HepG2 (cell line): ENCODE measurements around the gene ADCY6. TPM values are rescaled to one million over a fixed set of nuclear protein-coding genes. Genes with fewer than 3 reads are reported as not detected.

Source experiments
- ATAC-seq: fragments of 200-7000 bp; cut with Tn5 transposase; 3 replicates; pipeline ENCODE4 v1.9.1; 2020; ENCODE audit warnings: mild to moderate bottlenecking, moderate library complexity
- BruUV-seq: library from RNA; stranded (reverse); fragments of 400-500 nt; replicated peaks from 2 replicates; lab custom pipeline; 2021; lab: Mats Ljungman, UMichigan
- CTCF ChIA-PET: fragments of 300-600 bp; formaldehyde crosslinking; extraction: SDS; loops from one replicate; lab custom pipeline; 2021; ENCODE audit warnings: low total read pairs, inconsistent platforms, low intra/inter-chr PET ratio; lab: Yijun Ruan, JAX
- POLR2A ChIA-PET: fragments of 350-600 bp; sonication (Branson Sonifier 250); formaldehyde crosslinking; loops from one replicate; lab custom pipeline; 2020; ENCODE audit warnings: antibody characterized with exemption, inconsistent platforms; lab: Yijun Ruan, JAX
- DNase-seq: peaks from one replicate; pipeline ENCODE4 v3.0.0-alpha.2; 2015; ENCODE audit warnings: low spot score
- FAIRE-seq: peaks from 3 replicates; lab custom pipeline; 2011; peaks lifted over from hg19 to GRCh38; lab: Jason Lieb, UNC
- H2AFZ ChIP-seq: one replicate; pipeline ENCODE4 v1.6.1; 2011; ENCODE audit warnings: low read length, inconsistent platforms
- H3K27ac ChIP-seq: fragments of 300-600 bp; 3 replicates; pipeline ENCODE4 v1.8.0; 2011; ENCODE audit warnings: mixed run types, mild to moderate bottlenecking, mixed read lengths, low read length, inconsistent platforms; ENCODE audit not compliant: insufficient read depth; ENCODE audit errors: extremely low read length
- H3K27me3 ChIP-seq, 2 experiments: fragments of 200-600 bp in 1 of 2; 2 replicates in 1 of 2; 3 replicates in 1 of 2; pipeline versions ENCODE4 v1.6.0 to v1.8.0; 2011; ENCODE audit warnings: low read length in 2 of 2, mild to moderate bottlenecking in 2 of 2, moderate library complexity in 2 of 2, inconsistent platforms in 1 of 2; ENCODE audit not compliant: insufficient read depth in 2 of 2, control insufficient read depth in 1 of 2
- H3K36me3 ChIP-seq, 2 experiments: fragments of 200-600 bp in 1 of 2; replicated peaks in 1 of 2; 2 replicates in 1 of 2; 3 replicates in 1 of 2; pipeline versions ENCODE4 v1.5.1 to v1.8.0; 2011; ENCODE audit warnings: low read length in 2 of 2, inconsistent platforms in 1 of 2; ENCODE audit not compliant: insufficient read depth in 2 of 2, control insufficient read depth in 1 of 2
- H3K4me1 ChIP-seq: 2 replicates; pipeline ENCODE4 v1.5.1; 2012; ENCODE audit warnings: low read length, inconsistent platforms; ENCODE audit not compliant: insufficient read depth
- H3K4me2 ChIP-seq: 2 replicates; pipeline ENCODE4 v1.6.0; 2011; ENCODE audit warnings: low read depth, low read length, inconsistent platforms
- H3K4me3 ChIP-seq, 3 experiments: fragments of 200-600 bp in 1 of 3; sonication (generic), shearing (Covaris generic) in 1 of 3; replicated peaks in 1 of 3; 2 replicates each; pipeline ENCODE4 v1.5.1; 2011 to 2016; ENCODE audit warnings: low read length in 3 of 3, inconsistent platforms in 2 of 3, low read depth in 2 of 3, mild to moderate bottlenecking in 2 of 3, control low read depth in 1 of 3, mixed read lengths in 1 of 3; ENCODE audit not compliant: insufficient read depth in 1 of 3
- H3K79me2 ChIP-seq: one replicate; pipeline ENCODE4 v1.6.1; 2011; ENCODE audit warnings: low read length, inconsistent platforms; ENCODE audit not compliant: insufficient read depth
- H3K9ac ChIP-seq: 2 replicates; pipeline ENCODE4 v1.6.0; 2011; ENCODE audit warnings: mild to moderate bottlenecking, low read depth, low read length, inconsistent platforms; ENCODE audit not compliant: insufficient read depth
- H3K9me3 ChIP-seq: 2 replicates; pipeline ENCODE4 v1.5.1; 2012; ENCODE audit warnings: mild to moderate bottlenecking, low read length
- H4K20me1 ChIP-seq: 2 replicates; pipeline ENCODE4 v1.6.0; 2011; ENCODE audit warnings: inconsistent platforms, mild to moderate bottlenecking, low read length, moderate library complexity; ENCODE audit not compliant: insufficient read depth
- EED ChIP-seq: sonication (generic); formaldehyde crosslinking; IDR thresholded peaks from 2 replicates; pipeline ENCODE4 v1.5.0; 2020; ENCODE audit warnings: mild to moderate bottlenecking, missing genetic modification reagents
- HDAC1 ChIP-seq: sonication (generic); formaldehyde crosslinking; IDR thresholded peaks from 2 replicates; pipeline ENCODE4 v1.5.1; 2020; ENCODE audit warnings: mild to moderate bottlenecking, missing genetic modification reagents
- ZNF260 ChIP-seq: sonication (generic); formaldehyde crosslinking; IDR thresholded peaks from 2 replicates; pipeline ENCODE4 v1.4.0; 2020; ENCODE audit warnings: missing genetic modification reagents, low read depth, mild to moderate bottlenecking, borderline replicate concordance
- ZNF616 ChIP-seq: sonication (generic); formaldehyde crosslinking; IDR thresholded peaks from 2 replicates; pipeline ENCODE4 v1.5.0; 2020; ENCODE audit warnings: low read depth, mild to moderate bottlenecking, missing genetic modification reagents
- WGBS: methylation state at CpG from one replicate; pipeline ENCODE4 v1.1.6; 2017; ENCODE audit warnings: low lambda C conversion rate; 5-methylcytosine and 5-hydroxymethylcytosine counted together
- in situ Hi-C: cut with HindIII; loops from 2 replicates; pipeline ENCODE4 v1.10.0; 2017; ENCODE audit warnings: low pct_unique_long_range_greater_than_20kb; ENCODE audit not compliant: extremely low pct_ligation_motif_present
- intact Hi-C: fragments of 100-400 bp; cut with micrococcal nuclease; formaldehyde crosslinking; loops from one replicate; pipeline ENCODE4 v1.10.0; 2022; ENCODE audit not compliant: unreplicated experiment
- polyA plus RNA-seq, 8 experiments: library from polyadenylated mRNA; depleted of rRNA in 3 of 8; stranded (reverse) in 7 of 8; unstranded in 1 of 8; fragments of >200 nt; fragmentation: Illumina TruSeq in 4 of 8; extraction: Trizol in 4 of 8; gene quantifications; 2 replicates each; pipeline versions ENCODE4 v1.2.1 to v1.2.3, GENCODE V29; 2011 to 2016; ENCODE audit warnings: low read depth in 4 of 8, missing spikeins in 1 of 8, mixed read lengths in 1 of 8; ENCODE audit not compliant: insufficient read depth in 1 of 8
- total RNA-seq, 5 experiments: library from RNA; depleted of rRNA; stranded (reverse); fragments of >200 nt; fragmentation: Illumina TruSeq; extraction: Trizol; gene quantifications; 2 replicates each; pipeline ENCODE4 v1.2.3, GENCODE V29; 2016; ENCODE audit warnings: low read depth in 1 of 5
- TF ChIP-seq, protein P1 (sequence below): sonication (generic); formaldehyde crosslinking; IDR thresholded peaks from 2 replicates; pipeline ENCODE4 v1.8.0; 2022; ENCODE audit warnings: missing genetic modification reagents, low read depth, mild to moderate bottlenecking, borderline replicate concordance
- TF ChIP-seq, protein P2 (sequence below): IDR thresholded peaks from 2 replicates; pipeline ENCODE4 v1.6.1; 2018; ENCODE audit warnings: missing genetic modification reagents
- TF ChIP-seq, protein P3 (sequence below): sonication (generic); formaldehyde crosslinking; IDR thresholded peaks from 2 replicates; pipeline ENCODE4 v1.5.0; 2020; ENCODE audit warnings: missing genetic modification reagents

ADCY6 gene
- total and polyA plus RNA-seq, 2 of the 13 experiments (the other 11 are each of a cell fraction or from before 2014, with no cell fraction given) = 10.6 to 11.8 TPM

DNA sequence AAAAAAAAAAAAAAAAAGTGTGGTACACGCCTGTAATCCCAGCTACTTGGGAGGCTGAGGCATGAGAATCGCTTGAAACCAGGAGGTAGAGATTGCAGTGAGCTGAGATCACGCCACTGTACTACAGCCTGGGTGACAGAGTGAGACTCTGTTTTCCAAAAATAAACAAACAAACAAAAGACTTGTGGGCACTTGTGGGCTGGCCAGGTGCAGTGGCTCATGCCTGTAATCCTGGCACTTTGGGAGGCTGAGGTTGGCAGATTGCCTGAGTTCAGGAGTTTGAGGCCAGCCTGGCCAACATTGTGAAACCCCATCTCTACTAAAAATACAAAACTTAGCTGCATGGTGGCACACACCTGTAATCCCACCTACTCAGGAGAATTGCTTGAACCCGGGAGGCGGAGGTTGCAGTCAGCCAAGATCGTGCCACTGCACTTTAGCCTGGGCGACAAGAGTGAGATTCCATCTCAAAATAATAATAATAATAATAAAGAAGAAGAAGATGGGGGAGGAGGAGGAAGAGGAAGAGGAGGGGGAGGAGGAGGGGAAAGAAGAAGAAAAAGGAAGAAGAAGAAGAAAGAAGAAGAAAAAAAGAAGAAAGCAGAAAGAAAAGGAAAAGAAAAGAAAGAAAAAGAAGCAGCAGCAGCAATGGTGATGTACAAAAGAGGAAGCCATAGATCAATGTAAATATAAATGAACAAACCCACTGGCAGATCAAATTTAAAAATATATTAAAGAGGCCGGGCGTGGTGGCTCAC lies 44.5 kb downstream of the ADCY6 start:
- POLR2A ChIA-PET = no interaction called here
- TF ChIP-seq EED (CRISPR knock-in tag) (no peak), ZNF616 (CRISPR knock-in tag) (no peak), ZNF260 (CRISPR knock-in tag) (no peak), HDAC1 (CRISPR knock-in tag) (no peak)
- TF ChIP-seq, protein P1, sequence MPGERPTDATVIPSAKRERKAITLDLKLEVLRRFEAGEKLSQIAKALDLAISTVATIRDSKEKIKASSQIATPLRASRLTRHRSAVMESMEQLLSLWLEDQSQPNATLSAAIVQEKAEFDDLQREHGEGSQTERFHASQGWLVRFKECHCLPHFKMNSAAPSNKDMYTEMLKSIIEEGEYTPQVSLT (CRISPR knock-in tag) = no peak
- TF ChIP-seq, protein P2, sequence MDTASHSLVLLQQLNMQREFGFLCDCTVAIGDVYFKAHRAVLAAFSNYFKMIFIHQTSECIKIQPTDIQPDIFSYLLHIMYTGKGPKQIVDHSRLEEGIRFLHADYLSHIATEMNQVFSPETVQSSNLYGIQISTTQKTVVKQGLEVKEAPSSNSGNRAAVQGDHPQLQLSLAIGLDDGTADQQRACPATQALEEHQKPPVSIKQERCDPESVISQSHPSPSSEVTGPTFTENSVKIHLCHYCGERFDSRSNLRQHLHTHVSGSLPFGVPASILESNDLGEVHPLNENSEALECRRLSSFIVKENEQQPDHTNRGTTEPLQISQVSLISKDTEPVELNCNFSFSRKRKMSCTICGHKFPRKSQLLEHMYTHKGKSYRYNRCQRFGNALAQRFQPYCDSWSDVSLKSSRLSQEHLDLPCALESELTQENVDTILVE = no peak
- TF ChIP-seq, protein P3, sequence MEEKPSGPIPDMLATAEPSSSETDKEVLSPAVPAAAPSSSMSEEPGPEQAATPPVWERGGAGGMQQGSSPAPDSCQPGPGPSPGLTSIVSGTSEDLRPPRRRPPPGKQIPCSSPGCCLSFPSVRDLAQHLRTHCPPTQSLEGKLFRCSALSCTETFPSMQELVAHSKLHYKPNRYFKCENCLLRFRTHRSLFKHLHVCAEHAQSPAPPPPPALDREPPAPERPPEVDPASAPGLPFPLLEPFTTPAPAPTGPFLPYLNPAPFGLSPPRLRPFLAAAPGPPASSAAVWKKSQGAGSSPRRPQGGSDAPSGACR (CRISPR knock-in tag) = no peak
- Histone ChIP-seq H3K27ac (no peak overlapping the region), H3K4me1 (no peaks in the 10 kb centered on the region), H3K9me3 (no peaks in the 10 kb centered on the region), H3K9ac (no peak overlapping the region), H2AFZ (no peak overlapping the region), H3K36me3 (no peaks in the 10 kb centered on the region), H4K20me1 (no peaks in the 10 kb centered on the region), H3K79me2 (no peaks in the 10 kb centered on the region), H3K4me2 (no peak overlapping the region), H3K27me3 (no peaks in the 10 kb centered on the region; a peak in 2 of 5 replicates), H3K4me3 (no peak overlapping the region)
- ATAC-seq = no peak
- WGBS = 52% methylated on average over 9 of the region's 9 CpGs
- in situ Hi-C loops = no loop called here
- BruUV-seq = no TSS peak
- intact Hi-C loops = no loop called here
- no peak for FAIRE-seq
- no peak for DNase-seq
- CTCF ChIA-PET = no interaction called here
